Rectal smooth muscle tissue (tissue), 1 donor: ENCODE measurements around the gene PLCB1.

ENCODE experiments used
- H3K27ac ChIP-seq: one replicate; pipeline ENCODE4 v1.7.0; 2013; ENCODE audit warnings: low read depth, low read length, inconsistent platforms
- H3K27me3 ChIP-seq: one replicate; pipeline ENCODE4 v1.7.0; 2013; ENCODE audit warnings: low read length; ENCODE audit not compliant: control insufficient read depth, insufficient read depth
- H3K36me3 ChIP-seq: one replicate; pipeline ENCODE4 v1.7.0; 2013; ENCODE audit warnings: low read length; ENCODE audit not compliant: control insufficient read depth, insufficient read depth
- H3K4me1 ChIP-seq: one replicate; pipeline ENCODE4 v1.7.0; 2013; ENCODE audit warnings: low read length; ENCODE audit not compliant: control insufficient read depth, insufficient read depth
- H3K4me3 ChIP-seq: one replicate; pipeline ENCODE4 v1.7.0; 2013; ENCODE audit warnings: low read length
- H3K9ac ChIP-seq: one replicate; pipeline ENCODE4 v1.7.0; 2013; ENCODE audit warnings: low read length

PLCB1 gene

GRCh38 chr20:8646033-8646441, 514.0 kb downstream of the PLCB1 start:
- no peak overlapping the region for H3K4me3 ChIP-seq
- H3K9ac ChIP-seq, result no peak overlapping the region
- no peaks in the 10 kb centered on the region for H3K36me3 ChIP-seq
- H3K27ac ChIP-seq, result peak overlapping the region; percentile 40
- no peaks in the 10 kb centered on the region for H3K27me3 ChIP-seq
- peaks cover 14% of the 10 kb centered on the region for H3K4me1 ChIP-seq

DNA sequence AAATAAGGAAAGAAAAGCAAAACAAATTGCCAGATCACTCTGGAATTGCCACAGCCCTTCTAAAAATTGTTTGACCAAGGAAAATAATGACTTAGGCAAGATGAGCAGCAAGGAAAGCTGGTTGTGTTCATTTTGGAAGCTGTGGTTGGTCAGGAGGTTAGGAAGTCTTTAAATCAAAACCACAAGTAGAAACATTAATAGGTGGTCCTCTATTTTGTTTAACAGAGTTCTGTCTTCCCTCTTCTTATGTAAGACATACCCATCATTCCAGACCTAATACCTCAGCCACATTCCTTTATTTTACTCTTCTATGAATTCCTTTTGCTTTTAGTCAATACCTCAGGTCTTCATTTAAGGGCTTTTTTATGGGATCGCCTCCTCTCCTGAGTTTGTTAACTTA, 514.6 kb downstream of the PLCB1 start:
- H3K27ac ChIP-seq, result peak overlapping the region; percentile 12

DNA sequence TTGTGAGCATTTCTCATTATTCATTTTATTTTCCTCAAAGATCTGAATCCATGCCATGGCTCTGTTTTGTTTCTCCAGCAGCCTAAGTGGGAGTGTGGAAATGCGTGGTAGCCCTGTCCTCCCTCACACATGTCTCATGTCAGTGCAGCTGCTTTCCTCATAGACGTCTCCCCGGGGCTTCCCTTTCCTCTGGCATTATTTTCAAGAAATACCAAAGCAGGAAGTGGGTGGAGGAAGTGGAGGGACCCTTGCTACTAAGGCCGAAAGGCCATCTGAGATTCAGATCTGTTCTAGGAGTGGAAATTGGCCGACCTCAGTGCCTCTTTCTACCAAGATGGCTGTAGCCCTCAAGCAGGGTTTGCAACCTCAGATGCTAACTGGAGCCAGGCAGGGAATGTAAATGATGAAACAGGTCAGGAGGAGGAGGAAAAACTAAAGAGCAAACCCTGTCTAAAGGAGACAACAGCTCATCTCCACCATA, 515.9 kb downstream of the PLCB1 start:
- H3K4me3 ChIP-seq, result no peak overlapping the region
- peaks cover 14% of the 10 kb centered on the region for H3K4me1 ChIP-seq
- no peaks in the 10 kb centered on the region for H3K27me3 ChIP-seq
- H3K36me3 ChIP-seq, result no peaks in the 10 kb centered on the region
- H3K27ac ChIP-seq, result no peak overlapping the region
- no peak overlapping the region for H3K9ac ChIP-seq

More for the DNA sequence above, 514.6 kb downstream of the PLCB1 start:
- H3K36me3 ChIP-seq, result no peaks in the 10 kb centered on the region
- no peak overlapping the region for H3K4me3 ChIP-seq
- no peak overlapping the region for H3K9ac ChIP-seq
- H3K27me3 ChIP-seq, result no peaks in the 10 kb centered on the region
- H3K4me1 ChIP-seq, result peaks cover 14% of the 10 kb centered on the region

GRCh38 chr20:8648466-8648865, 516.4 kb downstream of the PLCB1 start:
- no peak overlapping the region for H3K9ac ChIP-seq
- no peaks in the 10 kb centered on the region for H3K36me3 ChIP-seq
- peak overlapping the region; percentile 32 for H3K27ac ChIP-seq
- no peaks in the 10 kb centered on the region for H3K27me3 ChIP-seq
- no peak overlapping the region for H3K4me3 ChIP-seq
- H3K4me1 ChIP-seq, result peaks cover 14% of the 10 kb centered on the region

GRCh38 chr20:8652396-8652795, 520.3 kb downstream of the PLCB1 start:
- no peak overlapping the region for H3K9ac ChIP-seq
- no peaks in the 10 kb centered on the region for H3K27me3 ChIP-seq
- H3K4me1 ChIP-seq, result peaks cover 8% of the 10 kb centered on the region
- no peak overlapping the region for H3K4me3 ChIP-seq
- H3K27ac ChIP-seq, result no peak overlapping the region
- no peaks in the 10 kb centered on the region for H3K36me3 ChIP-seq

GRCh38 chr20:8654486-8654885, 522.4 kb downstream of the PLCB1 start:
- Histone ChIP-seq H3K27ac (no peak overlapping the region), H3K4me1 (peaks cover 2% of the 10 kb centered on the region), H3K36me3 (no peaks in the 10 kb centered on the region), H3K27me3 (no peaks in the 10 kb centered on the region), H3K9ac (no peak overlapping the region), H3K4me3 (no peak overlapping the region)

DNA sequence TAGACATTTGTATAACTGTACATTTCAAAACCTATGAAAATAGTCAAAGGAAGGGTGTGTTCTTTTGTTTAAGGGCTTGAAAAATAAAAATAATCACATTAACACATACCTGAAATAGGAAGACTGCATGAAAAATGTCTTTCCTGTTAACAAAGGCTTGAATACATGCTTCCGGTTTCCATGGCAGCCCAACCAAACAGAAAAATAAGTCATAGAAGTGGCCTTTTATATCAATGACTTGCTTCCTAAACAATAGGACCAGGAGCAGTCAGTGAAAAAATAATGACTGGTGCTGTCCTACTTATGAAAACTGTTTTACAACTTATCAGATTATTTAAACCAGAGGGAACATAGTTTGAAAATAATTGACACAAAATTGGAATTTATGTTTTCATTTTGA, 524.3 kb downstream of the PLCB1 start:
- H3K4me1 ChIP-seq, result no peaks in the 10 kb centered on the region
- no peak overlapping the region for H3K27ac ChIP-seq
- H3K27me3 ChIP-seq, result no peaks in the 10 kb centered on the region

DNA sequence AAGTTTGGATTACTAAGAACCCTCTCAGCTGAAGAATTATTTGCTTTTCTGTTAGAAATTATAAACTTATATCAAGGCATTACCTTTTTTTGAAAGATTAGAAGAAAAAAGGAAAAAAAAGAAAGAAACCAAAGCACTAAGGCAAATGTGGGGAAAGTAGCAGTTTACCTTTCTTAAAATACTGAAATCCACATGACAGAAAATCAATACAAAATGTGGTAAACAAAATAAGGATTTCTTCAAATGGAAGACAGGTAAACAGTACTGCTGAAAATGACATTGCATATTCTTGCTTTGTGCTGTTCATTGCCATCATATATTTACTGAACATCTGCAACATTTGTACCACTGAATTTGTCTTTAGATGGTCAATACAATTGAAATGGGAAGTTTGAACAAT, 525.6 kb downstream of the PLCB1 start:
- no peak overlapping the region for H3K4me3 ChIP-seq
- no peaks in the 10 kb centered on the region for H3K27me3 ChIP-seq
- no peaks in the 10 kb centered on the region for H3K36me3 ChIP-seq
- H3K4me1 ChIP-seq, result no peaks in the 10 kb centered on the region
- no peak overlapping the region for H3K9ac ChIP-seq
- H3K27ac ChIP-seq, result no peak overlapping the region

More for the DNA sequence above, 524.3 kb downstream of the PLCB1 start:
- Histone ChIP-seq H3K9ac (no peak overlapping the region), H3K36me3 (no peaks in the 10 kb centered on the region), H3K4me3 (no peak overlapping the region)

DNA sequence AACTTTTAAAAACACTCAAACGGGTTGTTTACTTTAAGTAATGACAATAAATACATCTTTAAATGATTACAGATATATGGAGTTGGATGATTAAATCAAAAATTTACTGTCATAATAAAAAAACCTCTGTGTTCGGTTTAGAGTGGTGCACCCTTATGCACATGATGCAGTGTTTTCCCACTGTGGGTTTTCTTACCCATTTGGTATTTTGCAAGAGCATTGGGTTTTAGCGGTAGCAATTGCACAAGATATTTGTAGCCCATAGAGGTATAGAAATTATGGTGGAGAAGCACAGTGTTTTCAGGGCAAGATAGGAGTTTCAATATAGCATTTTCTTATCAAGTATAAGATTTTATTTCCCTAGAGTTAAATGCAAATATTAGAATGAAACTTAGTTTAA, 526.0 kb downstream of the PLCB1 start:
- Histone ChIP-seq H3K9ac (no peak overlapping the region), H3K4me3 (no peak overlapping the region), H3K27me3 (no peaks in the 10 kb centered on the region), H3K36me3 (no peaks in the 10 kb centered on the region), H3K27ac (no peak overlapping the region), H3K4me1 (no peaks in the 10 kb centered on the region)

DNA sequence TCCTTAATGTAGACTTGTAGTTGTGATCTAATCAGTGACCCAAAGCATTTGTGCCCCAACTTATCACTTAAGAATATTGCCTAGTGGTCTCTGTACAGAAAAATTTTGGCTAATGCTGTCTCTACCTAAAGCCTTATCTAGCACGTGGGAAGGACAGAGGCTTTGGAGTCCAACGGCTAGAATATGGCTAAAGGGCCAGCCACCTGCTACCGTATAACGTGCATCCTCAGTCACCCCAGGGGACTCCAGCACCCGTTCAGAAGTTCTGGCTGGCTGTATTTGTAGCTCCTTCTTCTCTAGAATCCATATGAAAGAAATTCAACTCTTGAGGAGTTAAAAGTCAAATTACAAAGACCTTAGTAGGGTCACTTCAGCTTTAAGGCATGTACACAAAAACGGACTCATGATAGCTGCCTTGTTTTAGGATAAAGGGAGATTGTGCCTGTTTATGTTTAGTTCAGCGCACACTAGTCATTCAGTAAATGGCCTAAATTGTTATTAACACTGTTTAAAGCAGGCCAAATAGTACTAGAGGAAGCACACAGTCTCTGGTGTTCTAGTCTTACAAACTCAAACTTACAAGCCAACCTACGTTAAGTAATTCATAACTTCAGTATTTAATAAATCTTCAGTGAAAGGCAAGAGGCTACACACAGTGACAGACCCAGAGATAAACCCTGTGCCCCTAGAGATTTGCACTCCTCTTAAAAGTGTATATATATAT, 529.3 kb downstream of the PLCB1 start:
- Histone ChIP-seq H3K9ac (no peak overlapping the region), H3K4me1 (no peaks in the 10 kb centered on the region), H3K4me3 (no peak overlapping the region), H3K27ac (no peak overlapping the region), H3K27me3 (no peaks in the 10 kb centered on the region), H3K36me3 (no peaks in the 10 kb centered on the region)

- H3K9ac ChIP-seq, result no peak overlapping the region
- no peak overlapping the region for H3K27ac ChIP-seq
- no peaks in the 10 kb centered on the region for H3K36me3 ChIP-seq
- no peaks in the 10 kb centered on the region for H3K27me3 ChIP-seq
- no peaks in the 10 kb centered on the region for H3K4me1 ChIP-seq
- H3K4me3 ChIP-seq, result no peak overlapping the region
Measured at GRCh38 chr20:8662433-8662954, 530.4 kb downstream of the PLCB1 start.

DNA sequence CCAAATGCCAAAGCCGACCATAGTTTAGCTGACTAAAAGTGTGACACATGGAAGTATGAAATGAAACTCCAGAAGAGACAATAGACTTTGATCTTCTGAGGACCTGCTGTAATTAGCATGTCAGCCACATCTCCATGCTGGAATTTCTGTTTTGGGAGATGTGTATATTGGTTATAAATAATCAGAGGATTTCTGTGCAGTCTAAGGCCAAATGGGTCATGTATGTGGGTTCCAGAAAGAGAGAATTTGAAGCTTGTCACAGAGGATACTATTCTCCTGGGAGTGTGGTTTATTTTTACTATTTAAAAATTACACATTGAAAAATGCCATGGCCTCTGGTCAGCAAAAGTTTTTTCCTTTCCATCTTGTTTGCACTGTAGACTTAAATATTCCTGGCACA, 531.4 kb downstream of the PLCB1 start:
- Histone ChIP-seq H3K9ac (no peak overlapping the region), H3K4me1 (no peaks in the 10 kb centered on the region), H3K4me3 (no peak overlapping the region), H3K36me3 (no peaks in the 10 kb centered on the region), H3K27me3 (no peaks in the 10 kb centered on the region), H3K27ac (no peak overlapping the region)

- Histone ChIP-seq H3K9ac (no peak overlapping the region), H3K4me3 (no peak overlapping the region), H3K4me1 (no peaks in the 10 kb centered on the region), H3K27me3 (no peaks in the 10 kb centered on the region), H3K36me3 (no peaks in the 10 kb centered on the region), H3K27ac (no peak overlapping the region)
Measured at GRCh38 chr20:8664778-8665177, 532.7 kb downstream of the PLCB1 start.
